Chondrocyte (in vitro differentiated cells): ENCODE results near the gene AFAP1L1. TPM values are rescaled to one million over a fixed set of nuclear protein-coding genes. Genes with fewer than 3 reads are reported as not detected.

Source experiments
- DNase-seq: peaks from one replicate; pipeline ENCODE4 v3.0.0; 2021; ENCODE audit warnings: mixed read lengths, low spot score
- H3K27ac Mint-ChIP-seq: one replicate; pipeline ENCODE4 v1.8.0; 2021; ENCODE audit warnings: mild to moderate bottlenecking, moderate library complexity, mixed read lengths; ENCODE audit not compliant: unreplicated experiment
- H3K27me3 Mint-ChIP-seq: 2 replicates; pipeline ENCODE4 v1.8.0; 2021; ENCODE audit warnings: low read depth, mixed read lengths
- H3K36me3 Mint-ChIP-seq: 2 replicates; pipeline ENCODE4 v1.8.0; 2021; ENCODE audit warnings: low read depth, mixed read lengths
- H3K4me1 Mint-ChIP-seq: 2 replicates; pipeline ENCODE4 v1.8.0; 2021; ENCODE audit warnings: low read depth, mild to moderate bottlenecking, mixed read lengths
- H3K4me3 Mint-ChIP-seq: one replicate; pipeline ENCODE4 v1.8.0; 2021; ENCODE audit warnings: mild to moderate bottlenecking, moderate library complexity, mixed read lengths; ENCODE audit not compliant: unreplicated experiment
- H3K9me3 Mint-ChIP-seq: 2 replicates; pipeline ENCODE4 v1.8.0; 2021; ENCODE audit warnings: low read depth, mixed read lengths
- total RNA-seq: library from RNA; stranded (reverse); gene quantifications from 3 replicates; pipeline ENCODE4 v1.2.1, GENCODE V29; 2021
- TF ChIP-seq, protein P1 (sequence below): fragments of 200-600 bp; sonication (generic); IDR thresholded peaks from 2 replicates; pipeline ENCODE4 v1.5.0; 2021; ENCODE audit warnings: antibody characterized with exemption, mild to moderate bottlenecking, moderate library complexity

The AFAP1L1 gene
- total RNA-seq, 1 donor from 2014 or later = 8.3 TPM

DNA sequence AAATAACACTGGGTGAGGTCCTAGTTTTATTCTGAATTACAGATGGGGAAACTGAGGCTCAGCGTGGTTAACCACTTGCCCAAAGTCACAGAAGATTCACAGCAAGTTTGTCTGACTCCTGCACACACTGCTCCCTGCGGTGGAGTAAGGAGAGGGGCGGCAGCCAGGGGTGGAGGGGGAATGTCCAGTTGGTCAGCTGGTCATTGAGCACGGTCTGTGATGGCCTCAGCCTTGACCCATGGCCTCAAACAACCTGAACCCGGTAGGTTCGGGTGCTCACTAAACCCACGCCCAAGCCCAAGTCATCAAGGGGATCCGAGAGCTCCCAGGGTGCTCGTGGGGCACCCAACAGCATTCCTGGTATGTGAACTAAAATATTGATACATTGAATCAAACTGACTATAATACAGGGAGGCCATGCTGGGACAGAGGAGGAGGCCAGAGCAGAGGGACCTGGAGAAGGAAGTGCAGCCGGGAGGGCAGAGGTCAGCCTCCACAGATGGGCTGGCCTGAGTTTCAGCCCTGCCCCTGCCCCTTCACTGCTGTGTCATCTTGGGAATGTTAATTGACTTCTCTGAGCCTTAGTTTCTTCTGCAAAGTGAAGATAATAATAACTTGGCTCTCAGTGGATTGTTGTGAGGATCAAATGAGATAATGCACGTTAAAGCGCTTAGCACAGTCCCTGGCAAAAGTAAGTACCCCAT is 111.0 kb downstream of the AFAP1L1 start:
- H3K27ac Mint-ChIP-seq = peak overlapping the region; percentile 94
- no peak overlapping the region for H3K4me3 Mint-ChIP-seq
- TF ChIP-seq, protein P1, sequence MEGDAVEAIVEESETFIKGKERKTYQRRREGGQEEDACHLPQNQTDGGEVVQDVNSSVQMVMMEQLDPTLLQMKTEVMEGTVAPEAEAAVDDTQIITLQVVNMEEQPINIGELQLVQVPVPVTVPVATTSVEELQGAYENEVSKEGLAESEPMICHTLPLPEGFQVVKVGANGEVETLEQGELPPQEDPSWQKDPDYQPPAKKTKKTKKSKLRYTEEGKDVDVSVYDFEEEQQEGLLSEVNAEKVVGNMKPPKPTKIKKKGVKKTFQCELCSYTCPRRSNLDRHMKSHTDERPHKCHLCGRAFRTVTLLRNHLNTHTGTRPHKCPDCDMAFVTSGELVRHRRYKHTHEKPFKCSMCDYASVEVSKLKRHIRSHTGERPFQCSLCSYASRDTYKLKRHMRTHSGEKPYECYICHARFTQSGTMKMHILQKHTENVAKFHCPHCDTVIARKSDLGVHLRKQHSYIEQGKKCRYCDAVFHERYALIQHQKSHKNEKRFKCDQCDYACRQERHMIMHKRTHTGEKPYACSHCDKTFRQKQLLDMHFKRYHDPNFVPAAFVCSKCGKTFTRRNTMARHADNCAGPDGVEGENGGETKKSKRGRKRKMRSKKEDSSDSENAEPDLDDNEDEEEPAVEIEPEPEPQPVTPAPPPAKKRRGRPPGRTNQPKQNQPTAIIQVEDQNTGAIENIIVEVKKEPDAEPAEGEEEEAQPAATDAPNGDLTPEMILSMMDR = no peak
- H3K27me3 Mint-ChIP-seq = no peaks in the 10 kb centered on the region
- no peaks in the 10 kb centered on the region for H3K36me3 Mint-ChIP-seq
- H3K9me3 Mint-ChIP-seq = no peaks in the 10 kb centered on the region
- H3K4me1 Mint-ChIP-seq = peaks cover 93% of the 10 kb centered on the region
- DNase-seq = no peak

DNA sequence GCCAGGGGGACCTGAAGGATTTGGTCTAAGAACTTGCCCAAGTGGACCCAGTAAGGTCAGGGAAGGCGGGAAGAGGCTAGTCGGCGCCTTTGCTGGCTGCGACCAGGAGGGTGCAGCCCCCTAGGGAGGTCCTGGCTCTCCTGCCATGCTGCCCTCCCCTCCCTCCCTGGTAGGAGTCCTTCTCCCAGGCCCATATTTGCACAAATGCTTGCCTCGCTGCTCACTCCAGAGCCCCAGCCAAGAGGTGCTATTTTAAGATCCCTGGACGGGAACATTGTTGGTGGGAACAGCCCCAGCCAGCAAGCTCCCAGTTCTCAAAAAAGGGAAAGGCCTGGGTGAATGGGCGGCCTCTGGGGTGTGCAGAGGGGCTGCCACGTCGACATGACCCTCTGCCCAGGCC is 111.7 kb downstream of the AFAP1L1 start:
- DNase-seq = no peak
- TF ChIP-seq, protein P1 = peak; percentile 4
- Mint-ChIP-seq H3K9me3 (peaks cover under 1% of the 10 kb centered on the region), H3K27me3 (no peaks in the 10 kb centered on the region), H3K36me3 (no peaks in the 10 kb centered on the region), H3K4me1 (peaks cover 95% of the 10 kb centered on the region), H3K27ac (peak overlapping the region; percentile 94), H3K4me3 (peak overlapping the region; percentile 50)

DNA sequence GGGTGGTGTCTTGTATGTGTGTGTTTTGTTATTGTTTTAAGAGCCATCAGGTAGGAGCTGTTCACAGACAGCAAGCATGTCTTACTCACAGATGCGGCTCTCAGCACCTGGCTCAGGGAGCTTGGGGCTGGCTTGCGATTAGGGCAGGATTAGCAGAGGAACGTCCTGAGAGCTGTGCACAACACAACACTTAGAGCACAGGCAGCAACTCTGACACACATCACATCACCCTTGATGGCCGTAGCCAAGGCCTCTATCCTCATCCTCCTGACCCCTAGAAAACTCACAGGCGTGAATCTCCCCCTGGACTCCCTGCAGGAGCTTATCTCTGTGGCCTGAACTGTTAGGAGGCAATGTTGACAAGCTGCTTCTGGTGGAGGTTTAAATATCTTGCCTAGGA is 114.5 kb downstream of the AFAP1L1 start:
- H3K27ac Mint-ChIP-seq = peak overlapping the region; percentile 87
- peaks cover 3% of the 10 kb centered on the region for H3K9me3 Mint-ChIP-seq
- peaks cover 83% of the 10 kb centered on the region for H3K4me1 Mint-ChIP-seq
- TF ChIP-seq, protein P1 = no peak
- H3K36me3 Mint-ChIP-seq = no peaks in the 10 kb centered on the region
- no peak overlapping the region for H3K4me3 Mint-ChIP-seq
- no peak for DNase-seq
- H3K27me3 Mint-ChIP-seq = no peaks in the 10 kb centered on the region

DNA sequence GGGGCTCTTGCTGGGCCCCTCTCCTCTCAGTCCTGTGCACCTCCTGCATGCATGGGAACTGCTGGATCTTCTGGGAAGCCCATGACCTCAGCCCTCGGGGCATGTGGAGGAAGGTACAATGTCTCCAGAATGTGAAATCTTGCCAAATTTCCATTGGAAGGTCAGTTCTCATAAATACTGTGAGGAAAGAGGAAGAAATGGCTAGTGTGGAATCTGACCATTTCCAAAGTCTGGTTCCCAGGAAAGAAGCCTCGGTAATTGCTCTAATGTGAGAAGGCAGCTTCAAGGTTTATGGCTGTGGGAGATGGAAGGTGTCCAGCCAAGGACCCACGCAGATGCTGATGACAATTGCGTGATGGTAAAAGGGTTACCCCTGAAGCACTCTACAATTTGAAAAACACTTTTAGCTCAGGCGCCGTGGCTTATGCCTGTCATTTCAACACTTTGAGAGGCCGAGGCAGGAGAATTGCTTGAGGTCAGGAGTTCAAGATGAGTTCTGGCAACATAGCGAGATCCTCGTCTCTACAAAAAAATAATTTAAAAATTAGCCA is 115.5 kb downstream of the AFAP1L1 start:
- Mint-ChIP-seq H3K9me3 (peaks cover 3% of the 10 kb centered on the region), H3K36me3 (no peaks in the 10 kb centered on the region), H3K27ac (peak overlapping the region; percentile 87), H3K4me1 (peaks cover 74% of the 10 kb centered on the region), H3K4me3 (peak overlapping the region; percentile 0), H3K27me3 (no peaks in the 10 kb centered on the region)
- DNase-seq = no peak
- TF ChIP-seq, protein P1 = no peak

DNA sequence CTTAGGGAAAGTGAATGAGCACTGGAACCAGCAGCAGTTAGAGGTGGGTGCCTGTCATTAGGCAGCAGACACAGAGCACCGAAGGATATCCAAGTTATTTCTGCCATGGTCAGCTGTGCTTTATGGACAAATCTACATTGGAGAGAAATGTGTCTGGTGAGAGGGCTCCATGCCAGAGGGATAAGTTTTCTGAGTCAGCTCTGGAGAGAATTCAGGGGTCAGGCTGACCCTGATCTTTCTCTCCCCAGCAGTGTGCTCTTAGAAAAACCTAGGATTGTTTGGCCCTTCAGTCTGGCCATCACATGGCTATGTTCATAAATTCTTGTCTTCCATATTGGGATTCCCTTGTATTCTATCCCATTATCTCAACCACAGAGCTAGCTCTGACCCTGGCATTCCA is 116.3 kb downstream of the AFAP1L1 start:
- peaks cover 3% of the 10 kb centered on the region for H3K9me3 Mint-ChIP-seq
- TF ChIP-seq, protein P1 = no peak
- peak overlapping the region; percentile 87 for H3K27ac Mint-ChIP-seq
- H3K4me1 Mint-ChIP-seq = peaks cover 65% of the 10 kb centered on the region
- DNase-seq = no peak
- no peaks in the 10 kb centered on the region for H3K27me3 Mint-ChIP-seq
- peak overlapping the region; percentile 6 for H3K4me3 Mint-ChIP-seq
- H3K36me3 Mint-ChIP-seq = no peaks in the 10 kb centered on the region
